GM12878 (cell line): ENCODE results near the gene ARHGAP12. TPM values are rescaled to one million over a fixed set of nuclear protein-coding genes. Genes with fewer than 3 reads are reported as not detected.

Source experiments
- ATAC-seq: fragments of 200-7000 bp; cut with Tn5 transposase; 3 replicates; pipeline ENCODE4 v1.9.1; 2020; ENCODE audit warnings: mild to moderate bottlenecking, moderate library complexity
- BruUV-seq: library from RNA; stranded (reverse); fragments of 400-500 nt; replicated peaks from 2 replicates; lab custom pipeline; 2021; lab: Mats Ljungman, UMichigan
- CTCF ChIA-PET: fragments of 300-600 bp; sonication (Branson Sonifier 250); formaldehyde crosslinking; extraction: SDS; loops from one replicate; lab custom pipeline; 2021; ENCODE audit warnings: inconsistent platforms; lab: Yijun Ruan, JAX
- POLR2A ChIA-PET: fragments of 350-600 bp; formaldehyde crosslinking; extraction: SDS; loops from one replicate; lab custom pipeline; 2021; ENCODE audit warnings: inconsistent platforms; lab: Charles Lee
- RAD21 ChIA-PET: fragments of 300-600 bp; sonication (Branson Sonifier 250); formaldehyde crosslinking; loops from one replicate; lab custom pipeline; 2023; ENCODE audit warnings: antibody characterized with exemption; ENCODE audit not compliant: unreplicated experiment; lab: Charles Lee
- SMC1A ChIA-PET: fragments of 300-600 bp; sonication (Branson Sonifier 250); formaldehyde crosslinking; loops from one replicate; lab custom pipeline; 2023; ENCODE audit not compliant: unreplicated experiment, uncharacterized antibody; lab: Charles Lee
- DNase-seq: peaks from one replicate; pipeline ENCODE4 v3.0.0-alpha.2; 2011; ENCODE audit warnings: low read depth, low spot score
- FAIRE-seq: peaks from 3 replicates; lab custom pipeline; 2011; peaks lifted over from hg19 to GRCh38; lab: Jason Lieb, UNC
- H2AFZ ChIP-seq: 2 replicates; pipeline ENCODE4 v1.6.0; 2011; ENCODE audit warnings: low read depth, low read length, control low read depth; ENCODE audit not compliant: control insufficient read depth
- H3K27ac ChIP-seq: 2 replicates; pipeline ENCODE4 v1.5.1; 2011; ENCODE audit warnings: control low read depth; ENCODE audit not compliant: control insufficient read depth, insufficient read depth
- H3K27me3 ChIP-seq, 2 experiments: replicated peaks in 1 of 2; 2 replicates each; pipeline versions ENCODE4 v1.6.0 to v1.6.1; 2011; ENCODE audit warnings: low read length in 1 of 2; ENCODE audit not compliant: control insufficient read depth in 2 of 2, insufficient read depth in 2 of 2
- H3K36me3 ChIP-seq, 2 experiments: 2 replicates each; pipeline ENCODE4 v1.5.1; 2011; ENCODE audit warnings: low read length in 1 of 2; ENCODE audit not compliant: control insufficient read depth in 2 of 2, insufficient read depth in 2 of 2
- H3K4me1 ChIP-seq: 2 replicates; pipeline ENCODE4 v1.6.1; 2011; ENCODE audit warnings: mild to moderate bottlenecking, low read length, moderate library complexity, mixed read lengths; ENCODE audit not compliant: control insufficient read depth, insufficient read depth
- H3K4me2 ChIP-seq: 2 replicates; pipeline ENCODE4 v1.6.0; 2011; ENCODE audit warnings: control low read depth; ENCODE audit not compliant: control insufficient read depth, insufficient read depth
- H3K4me3 ChIP-seq: fragments of 200-600 bp; sonication (generic); 2 replicates; pipeline ENCODE4 v1.5.1; 2016
- H3K79me2 ChIP-seq: 2 replicates; pipeline ENCODE4 v1.6.0; 2011; ENCODE audit warnings: low read length; ENCODE audit not compliant: control insufficient read depth, insufficient read depth
- H3K9ac ChIP-seq: 2 replicates; pipeline ENCODE4 v1.8.0; 2011; ENCODE audit warnings: low read length, control low read depth, mixed read lengths; ENCODE audit not compliant: control insufficient read depth, insufficient read depth
- H3K9me3 ChIP-seq: replicated peaks from 3 replicates; pipeline ENCODE4 v1.5.1; 2011; ENCODE audit warnings: mild to moderate bottlenecking, low read length; ENCODE audit not compliant: control insufficient read depth, insufficient read depth
- H4K20me1 ChIP-seq: 2 replicates; pipeline ENCODE4 v1.6.0; 2011; ENCODE audit not compliant: control insufficient read depth, insufficient read depth
- ATF7 ChIP-seq: fragments of 450-650 bp; IDR thresholded peaks from 2 replicates; pipeline ENCODE4 v1.6.1; 2016; ENCODE audit warnings: low read depth, mild to moderate bottlenecking
- CHD1 ChIP-seq: IDR thresholded peaks from 2 replicates; pipeline ENCODE4 v1.6.1; 2012; ENCODE audit warnings: low read depth, low read length, improper control_type of control experiment
- ETV6 ChIP-seq, 2 experiments: fragments of 450-650 bp in 1 of 2; IDR thresholded peaks in 1 of 2; conservative IDR thresholded peaks in 1 of 2; 2 replicates each; pipeline ENCODE4 v1.6.1; 2014; ENCODE audit warnings: antibody characterized with exemption in 1 of 2, borderline replicate concordance in 1 of 2, low read depth in 1 of 2, mild to moderate bottlenecking in 1 of 2, moderate library complexity in 1 of 2
- HCFC1 ChIP-seq: fragments of 150-350 bp; IDR thresholded peaks from 2 replicates; pipeline ENCODE4 v1.6.1; 2014; ENCODE audit warnings: low read length
- IKZF2 ChIP-seq, 2 experiments: fragments of 450-650 bp; IDR thresholded peaks; 2 replicates each; pipeline ENCODE4 v1.6.1; 2017; ENCODE audit warnings: mild to moderate bottlenecking in 2 of 2, moderate library complexity in 2 of 2
- LARP7 ChIP-seq: fragments of 450-650 bp; IDR thresholded peaks from 2 replicates; pipeline ENCODE4 v1.6.1; 2017; ENCODE audit warnings: mild to moderate bottlenecking
- MTA2 ChIP-seq: fragments of 450-650 bp; IDR thresholded peaks from 2 replicates; pipeline ENCODE4 v1.6.1; 2016; ENCODE audit warnings: low read depth, mild to moderate bottlenecking, moderate library complexity
- MYB ChIP-seq: fragments of 150-350 bp; IDR thresholded peaks from 2 replicates; pipeline ENCODE4 v1.6.1; 2014; ENCODE audit warnings: mild to moderate bottlenecking, low read depth, low read length, borderline replicate concordance
- NR2F1 ChIP-seq: fragments of 450-650 bp; conservative IDR thresholded peaks from 2 replicates; pipeline ENCODE4 v1.6.1; 2017; ENCODE audit warnings: mild to moderate bottlenecking
- NRF1 ChIP-seq: conservative IDR thresholded peaks from 2 replicates; pipeline ENCODE4 v1.6.1; 2011; ENCODE audit warnings: mild to moderate bottlenecking, low read depth, low read length, improper control_type of control experiment
- STAT3 ChIP-seq: IDR thresholded peaks from 2 replicates; pipeline ENCODE4 v1.6.1; 2011; ENCODE audit warnings: low read depth, low read length, improper control_type of control experiment
- USF1 ChIP-seq: IDR thresholded peaks from 2 replicates; pipeline ENCODE4 v1.6.1; 2011; ENCODE audit warnings: borderline replicate concordance, low read depth, mild to moderate bottlenecking, moderate library complexity, mixed read lengths, low read length; ENCODE audit not compliant: insufficient read depth; ENCODE audit errors: extremely low read length
- WRNIP1 ChIP-seq: IDR thresholded peaks from 2 replicates; pipeline ENCODE4 v1.6.1; 2011; ENCODE audit warnings: low read depth, low read length, improper control_type of control experiment, borderline replicate concordance
- ZBTB11 ChIP-seq: fragments of 450-650 bp; formaldehyde crosslinking; IDR thresholded peaks from 2 replicates; pipeline ENCODE4 v1.5.0; 2022; ENCODE audit warnings: mild to moderate bottlenecking, missing genetic modification characterization
- ZNF274 ChIP-seq: IDR thresholded peaks from one replicate; pipeline ENCODE4 v1.8.0; 2011; ENCODE audit not compliant: insufficient read length, insufficient read depth
- WGBS: methylation state at CpG from one replicate; pipeline ENCODE4 v1.1.6; 2016; ENCODE audit warnings: low lambda C conversion rate; ENCODE audit not compliant: insufficient replicate concordance, insufficient coverage; ENCODE audit errors: missing lambda C conversion rate; 5-methylcytosine and 5-hydroxymethylcytosine counted together
- in situ Hi-C: fragments of 300-500 bp; cut with MboI; formaldehyde crosslinking; loops from 9 replicates; pipeline ENCODE4 v1.14.3; 2018; ENCODE audit warnings: mixed read lengths
- intact Hi-C: fragments of 100-400 bp; cut with micrococcal nuclease; formaldehyde crosslinking; loops from one replicate; pipeline ENCODE4 v1.14.2; 2022; ENCODE audit not compliant: unreplicated experiment
- polyA plus RNA-seq, 11 experiments: library from polyadenylated mRNA; depleted of rRNA in 4 of 11; unstranded in 6 of 11; stranded (reverse) in 5 of 11; fragments of >200 nt; fragmentation: Nextera tagmentation in 4 of 11; fragmentation: Illumina TruSeq in 1 of 11; extraction: Ambion mirVana in 4 of 11; extraction: Trizol in 1 of 11; gene quantifications; 1 replicate in 1 of 11; 2 replicates in 10 of 11; pipeline versions ENCODE4 v1.2.1 to v1.2.3, GENCODE V29; 2011 to 2016; ENCODE audit warnings: inconsistent platforms in 2 of 11, missing spikeins in 2 of 11, low read depth in 1 of 11
- total RNA-seq, 4 experiments: library from RNA; depleted of rRNA in 3 of 4; stranded (reverse); fragments of >200 nt in 3 of 4; fragmentation: Illumina TruSeq in 1 of 4; extraction: Trizol in 1 of 4; gene quantifications; 2 replicates each; pipeline versions ENCODE4 v1.2.1 to v1.2.3, GENCODE V29; 2013 to 2021
- TF ChIP-seq, protein P1 (sequence below): fragments of 450-650 bp; IDR thresholded peaks from 2 replicates; pipeline ENCODE4 v1.6.1; 2016; ENCODE audit warnings: mild to moderate bottlenecking

Gene ARHGAP12
- total and polyA plus RNA-seq, 10 of the 15 experiments (the other 5 are each of a cell fraction or from before 2014, with no cell fraction given): 5.4 to 15.6 (median 8.5) TPM

DNA sequence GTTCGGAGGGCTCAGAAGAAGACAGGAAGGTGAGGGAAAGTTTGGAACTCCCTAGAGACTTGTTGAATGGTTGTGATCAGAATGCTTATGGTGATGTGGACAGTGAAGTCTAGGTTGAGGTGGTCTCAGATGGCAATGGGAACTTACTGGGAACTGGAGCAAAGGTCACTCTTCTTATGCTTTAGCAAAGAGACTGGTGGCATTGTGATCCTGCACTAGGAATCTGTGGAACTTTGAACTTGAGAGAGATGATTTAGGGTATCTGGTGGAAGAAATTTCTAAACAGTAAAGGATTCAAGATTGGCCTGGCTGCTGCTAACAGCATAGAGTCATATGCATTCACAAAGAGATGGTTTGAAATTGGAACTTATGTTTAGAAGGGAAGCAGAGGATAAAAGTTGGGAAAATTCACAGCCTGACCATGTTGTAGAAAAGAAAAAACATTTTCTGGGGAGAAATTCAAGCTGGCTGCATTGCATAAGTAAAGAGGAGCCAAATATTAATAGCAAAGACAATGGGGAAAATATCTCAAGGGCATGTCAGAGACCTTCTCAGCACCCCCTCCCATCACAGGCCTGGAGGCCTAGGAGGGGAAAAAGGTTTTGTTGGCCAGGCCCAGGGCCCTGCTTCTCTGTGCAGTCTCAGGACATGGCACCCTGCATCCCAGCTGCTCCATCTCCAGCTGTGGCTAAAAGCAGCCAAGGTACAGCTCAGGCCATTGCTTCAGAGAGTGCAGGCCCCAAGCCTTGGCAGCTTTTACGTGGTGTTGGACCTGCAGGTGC is 26.0 kb upstream of the ARHGAP12 start:
- no peak for ATAC-seq
- CTCF ChIA-PET: no interaction called here
- Histone ChIP-seq H3K27me3 (no peaks in the 10 kb centered on the region), H3K9ac (no peak overlapping the region), H3K27ac (no peak overlapping the region), H3K9me3 (no peaks in the 10 kb centered on the region; the same call in 2 of the 3 replicates), H3K79me2 (no peaks in the 10 kb centered on the region), H3K36me3 (no peaks in the 10 kb centered on the region), H2AFZ (no peak overlapping the region), H3K4me2 (no peak overlapping the region), H4K20me1 (no peaks in the 10 kb centered on the region), H3K4me3 (no peak overlapping the region), H3K4me1 (no peaks in the 10 kb centered on the region)
- intact Hi-C loops (no loop called here), in situ Hi-C loops (no loop called here)
- SMC1A ChIA-PET: interaction anchor here (2.5 kb wide), 1 partner anchor 93 kb away, joined by 13 read pairs; no protein-coding TSS in a partner anchor
- WGBS: 16% methylated on average over 2 of the region's 2 CpGs
- RAD21 ChIA-PET: no interaction called here
- DNase-seq: no peak
- FAIRE-seq: peak; percentile 18
- BruUV-seq: no TSS peak
- POLR2A ChIA-PET: no interaction called here
- TF ChIP-seq WRNIP1 (no peak), NR2F1 (no peak), MTA2 (no peak), CHD1 (no peak), ATF7 (no peak), LARP7 (no peak), HCFC1 (no peak), ETV6 (conservative IDR thresholded peaks at IDR 0.05 in 1 of 2, IDR thresholded peaks at IDR 0.05 in 1 of 2; ENCODE audit: borderline replicate concordance in 1 of 2, low read depth in 1 of 2) (no peak), STAT3 (no peak), ZBTB11 (CRISPR knock-in tag) (no peak), ZNF274 (no peak), USF1 (no peak), IKZF2 (IDR thresholded peaks at IDR 0.05) (no peak), NRF1 (no peak), MYB (no peak)
- TF ChIP-seq, protein P1, sequence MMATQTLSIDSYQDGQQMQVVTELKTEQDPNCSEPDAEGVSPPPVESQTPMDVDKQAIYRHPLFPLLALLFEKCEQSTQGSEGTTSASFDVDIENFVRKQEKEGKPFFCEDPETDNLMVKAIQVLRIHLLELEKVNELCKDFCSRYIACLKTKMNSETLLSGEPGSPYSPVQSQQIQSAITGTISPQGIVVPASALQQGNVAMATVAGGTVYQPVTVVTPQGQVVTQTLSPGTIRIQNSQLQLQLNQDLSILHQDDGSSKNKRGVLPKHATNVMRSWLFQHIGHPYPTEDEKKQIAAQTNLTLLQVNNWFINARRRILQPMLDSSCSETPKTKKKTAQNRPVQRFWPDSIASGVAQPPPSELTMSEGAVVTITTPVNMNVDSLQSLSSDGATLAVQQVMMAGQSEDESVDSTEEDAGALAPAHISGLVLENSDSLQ: no peak
